HG03442 (cell line): ENCODE data around the gene ALDH4A1.
"Not testable (repeated sequence)": the region's sequence is repeated elsewhere in the genome, so short reads cannot be mapped to it uniquely, and the experiment has no call there.

Experiments
- ATAC-seq: cut with Tn5 transposase; IDR thresholded peaks from one replicate; pipeline ENCODE4 v1.9.1; 2021; ENCODE audit warnings: mild to moderate bottlenecking, moderate library complexity; ENCODE audit not compliant: unreplicated experiment

ALDH4A1 gene

DNA sequence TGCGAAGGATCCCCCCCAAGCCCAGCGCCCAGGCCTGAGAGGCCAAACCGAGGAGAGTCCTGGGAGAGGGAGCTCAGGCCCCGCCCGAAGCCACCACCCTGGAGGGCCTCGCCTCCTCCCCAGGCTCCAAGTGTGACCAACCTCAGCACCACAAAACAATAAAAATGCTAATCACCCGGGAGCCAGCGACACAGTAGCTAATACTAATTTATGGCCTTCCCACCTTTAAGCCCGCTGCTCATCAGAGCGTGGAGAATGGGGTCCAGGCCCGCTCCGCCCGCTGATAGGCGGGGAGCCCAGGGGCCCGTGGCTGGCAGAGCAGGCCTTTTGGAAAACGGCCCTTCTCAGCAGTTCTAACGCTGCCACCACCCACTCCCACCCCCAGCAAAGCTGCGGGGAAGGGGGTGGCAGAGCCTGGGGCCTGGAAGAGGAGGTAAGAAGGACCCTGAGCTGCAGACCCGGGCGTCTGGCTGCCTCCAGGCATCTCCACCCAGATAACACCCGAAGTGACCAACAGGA is 22.5 kb downstream of the ALDH4A1 start:
- ATAC-seq: no peak

DNA sequence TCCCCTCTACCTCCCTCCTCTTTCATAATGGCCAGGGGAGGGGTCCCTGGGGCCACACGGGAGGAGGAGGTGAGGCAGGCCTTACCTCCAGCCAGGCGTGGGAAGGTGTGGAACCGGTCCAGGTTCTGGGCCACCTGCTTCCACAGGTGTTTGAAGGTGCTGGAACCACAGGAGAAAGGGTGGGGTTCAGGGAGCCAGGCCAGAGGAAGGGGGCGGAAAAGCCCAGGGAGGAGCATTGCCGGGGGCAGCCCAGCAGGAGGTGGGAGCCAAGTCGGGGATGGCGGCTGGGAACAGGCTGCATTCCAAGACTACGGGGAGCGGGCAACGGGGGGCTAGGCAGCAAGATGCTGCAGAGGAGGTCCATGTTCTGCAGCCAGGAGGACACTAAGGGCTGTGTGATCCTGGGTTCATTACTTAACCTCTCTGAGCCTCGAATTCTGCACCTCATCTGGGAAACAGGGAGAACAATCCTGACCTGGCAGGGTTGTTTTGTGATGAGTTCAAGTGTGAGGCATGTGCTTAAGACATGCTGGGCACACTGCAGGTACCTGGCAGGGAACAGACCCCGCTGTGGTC is 23.1 kb downstream of the ALDH4A1 start:
- ATAC-seq: no peak

DNA sequence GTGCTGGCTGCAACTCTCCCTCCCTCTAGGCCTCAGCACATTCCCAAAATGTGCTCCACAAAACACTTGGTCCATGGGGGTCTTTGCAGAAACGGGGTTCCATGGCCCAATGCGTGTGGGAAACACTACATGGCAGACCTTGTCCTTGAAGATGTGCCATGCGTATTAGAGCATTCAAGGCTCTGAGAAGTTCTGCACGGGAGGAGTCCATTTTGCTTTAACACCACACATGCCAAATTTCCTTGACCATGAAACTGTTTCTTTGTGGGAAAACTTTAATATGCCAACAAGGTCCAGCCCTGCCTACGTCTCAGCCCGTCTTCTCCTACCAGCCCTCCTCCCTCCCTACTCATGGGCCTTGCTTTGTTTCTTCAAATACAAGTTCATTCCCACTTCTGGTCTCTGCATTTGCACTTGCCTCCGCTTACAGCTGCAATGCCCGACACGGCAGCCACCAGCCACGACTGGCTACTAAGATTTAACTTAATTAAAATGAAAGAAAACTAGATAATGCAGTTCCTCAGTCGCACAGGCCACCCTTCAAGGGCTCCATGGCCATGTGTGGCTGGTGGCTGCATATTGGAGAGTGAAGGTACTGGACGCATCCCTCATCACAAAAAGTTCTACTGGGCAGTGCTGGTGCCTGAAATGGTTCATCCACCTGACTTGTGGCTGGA is 23.7 kb downstream of the ALDH4A1 start:
- ATAC-seq: no peak

DNA sequence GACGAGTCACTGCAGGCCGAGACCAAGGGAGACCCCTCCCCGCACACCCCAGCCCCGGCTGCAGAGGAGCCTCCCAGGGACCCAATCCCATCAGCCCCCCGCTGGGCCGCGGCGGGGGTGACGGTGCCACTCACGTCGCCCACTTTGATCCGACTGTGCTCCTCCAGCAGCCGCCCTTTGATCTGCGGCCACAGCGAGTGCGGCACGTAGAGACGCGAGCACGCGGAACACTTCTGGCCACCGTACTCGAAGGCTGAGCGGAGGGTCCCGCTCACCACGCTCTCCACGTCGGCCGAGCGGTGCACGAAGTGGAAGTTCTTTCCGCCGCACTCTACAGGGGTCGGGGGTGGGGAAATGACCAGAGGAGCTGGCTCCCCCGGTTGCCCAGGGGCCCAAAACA is 25.1 kb downstream of the ALDH4A1 start:
- ATAC-seq: no peak

DNA sequence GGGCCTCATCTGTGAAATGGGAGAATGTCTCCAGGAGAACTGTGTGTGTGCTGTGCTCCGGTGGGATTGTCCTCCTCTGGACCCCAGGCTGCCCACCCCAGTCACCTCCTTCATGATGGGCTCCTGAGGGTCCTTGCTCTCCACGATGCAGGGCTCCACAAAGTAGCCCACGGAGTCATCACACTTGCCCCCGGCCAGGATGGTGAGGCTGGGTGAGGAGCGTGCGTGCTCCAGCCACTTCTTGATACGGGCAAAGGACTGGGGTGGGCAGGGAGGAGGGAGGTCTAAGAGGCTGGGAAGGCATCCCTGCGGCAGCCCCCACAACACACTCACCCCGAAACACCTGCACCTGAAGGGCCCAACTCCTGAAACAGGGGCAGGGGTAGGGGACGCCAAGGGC is 26.1 kb downstream of the ALDH4A1 start:
- no peak for ATAC-seq

DNA sequence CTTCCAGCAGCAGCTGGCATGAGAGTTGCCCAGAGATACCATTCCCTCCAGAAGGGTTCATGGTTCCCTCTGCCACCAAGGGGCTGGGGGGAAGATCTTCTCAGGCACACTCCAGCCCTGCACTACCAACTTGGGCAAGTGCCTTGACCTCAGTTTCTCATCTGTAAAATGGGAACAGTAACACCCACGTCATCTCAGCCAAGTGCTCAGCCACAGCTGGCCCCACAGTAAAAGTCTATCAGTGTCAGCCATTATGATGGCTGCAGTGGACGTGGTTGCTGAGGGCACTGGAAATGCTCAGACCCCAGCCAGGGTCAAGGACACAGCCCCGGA is 26.6 kb downstream of the ALDH4A1 start:
- ATAC-seq: no peak

DNA sequence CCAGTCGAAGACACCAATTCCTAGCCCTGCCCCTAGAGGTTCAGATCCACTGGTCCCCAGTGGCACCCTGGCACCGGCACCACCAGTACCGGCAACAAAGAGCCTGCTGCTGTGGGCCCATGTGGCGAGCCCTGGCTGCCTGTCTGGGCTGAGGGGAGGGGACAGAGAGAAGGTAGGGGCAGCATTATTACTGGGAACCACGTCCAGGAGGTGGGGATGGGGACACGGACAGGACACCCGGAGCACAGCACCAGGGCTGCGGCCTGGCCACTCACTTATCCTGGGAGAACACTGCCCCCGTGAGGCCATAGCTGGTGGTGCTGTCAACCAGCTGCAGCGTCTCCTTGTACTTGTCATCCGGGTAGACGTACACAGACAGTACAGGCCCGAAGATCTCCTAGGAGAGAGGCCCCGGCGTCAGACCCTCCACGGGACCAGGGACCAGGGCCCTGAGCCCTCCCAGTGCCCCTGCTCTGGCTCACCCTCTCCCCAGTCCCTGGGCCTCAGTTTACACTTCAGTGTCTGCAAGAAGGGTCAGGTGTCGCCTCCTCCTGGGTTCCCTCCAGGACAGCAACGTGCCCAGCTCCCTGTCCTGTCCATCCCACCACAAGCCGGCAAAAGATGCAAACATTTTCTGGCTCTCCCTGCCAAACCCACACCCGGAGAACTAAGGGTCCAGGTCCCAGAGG is 27.1 kb downstream of the ALDH4A1 start:
- ATAC-seq: no peak

DNA sequence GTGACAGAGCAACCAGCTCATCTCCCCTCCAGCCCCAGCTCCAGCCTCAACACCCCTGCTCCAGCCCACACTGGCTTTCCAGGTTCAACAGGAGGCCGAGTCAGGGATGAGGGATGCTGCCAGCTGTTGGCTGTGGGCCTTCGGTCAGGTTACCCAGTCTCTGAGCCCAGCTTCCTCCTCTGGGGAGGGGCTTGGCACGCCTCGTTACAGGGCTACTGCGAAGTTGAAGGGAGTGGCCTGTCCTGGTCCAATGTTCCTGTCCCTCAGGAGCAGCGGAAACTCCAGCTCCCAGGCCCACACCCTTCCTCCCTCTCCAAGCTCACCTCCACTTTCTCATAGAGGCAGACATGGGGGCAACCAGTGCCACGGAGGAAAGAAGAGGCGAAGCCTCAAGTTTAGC is 27.8 kb downstream of the ALDH4A1 start:
- ATAC-seq: no peak

DNA sequence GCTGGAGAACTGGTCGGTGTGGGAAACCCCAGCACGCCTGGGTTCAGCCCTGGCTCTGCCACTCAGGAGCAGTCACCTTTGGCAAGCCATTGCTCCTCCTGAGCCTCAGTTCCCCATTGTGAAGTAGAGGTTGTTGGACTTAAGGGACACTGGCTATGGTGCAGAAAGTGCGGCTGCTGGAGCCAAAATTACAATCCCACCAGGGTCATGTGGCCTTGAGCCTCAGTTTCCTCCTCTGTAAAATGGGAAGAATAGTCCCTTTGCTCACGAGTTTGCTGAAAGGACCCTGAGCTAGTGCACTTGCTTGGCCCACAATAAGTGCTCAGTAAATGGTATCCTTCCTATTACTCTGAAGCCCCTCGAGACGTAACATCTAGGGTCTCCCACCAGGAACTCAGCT is 28.3 kb downstream of the ALDH4A1 start:
- no peak for ATAC-seq

DNA sequence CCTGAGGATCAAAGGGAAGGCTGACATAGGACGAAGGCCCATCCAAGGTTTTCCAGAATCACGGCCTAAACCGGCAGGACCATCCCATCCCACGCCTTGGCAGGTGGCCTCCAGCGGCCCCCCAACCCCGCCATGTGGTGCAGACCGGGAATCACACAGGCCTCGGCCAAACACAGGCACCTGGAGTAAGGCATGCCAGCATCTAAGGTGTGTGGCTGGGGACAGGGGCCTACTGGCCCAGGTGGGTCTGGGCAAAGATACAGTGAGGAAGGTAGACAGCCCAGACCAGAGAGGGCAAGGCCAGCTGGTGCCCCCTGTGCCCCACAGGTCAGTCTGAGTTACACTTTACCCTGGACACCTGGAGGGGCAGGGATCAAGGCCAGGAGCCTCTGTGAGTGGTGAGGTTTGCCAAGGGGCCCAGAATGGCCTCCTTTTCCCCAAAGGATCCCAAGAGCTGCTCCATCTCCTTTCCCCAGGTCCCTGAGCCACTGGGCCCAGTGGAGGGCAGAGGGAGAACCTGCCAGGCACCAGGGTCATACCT is 30.2 kb downstream of the ALDH4A1 start:
- no peak for ATAC-seq

DNA sequence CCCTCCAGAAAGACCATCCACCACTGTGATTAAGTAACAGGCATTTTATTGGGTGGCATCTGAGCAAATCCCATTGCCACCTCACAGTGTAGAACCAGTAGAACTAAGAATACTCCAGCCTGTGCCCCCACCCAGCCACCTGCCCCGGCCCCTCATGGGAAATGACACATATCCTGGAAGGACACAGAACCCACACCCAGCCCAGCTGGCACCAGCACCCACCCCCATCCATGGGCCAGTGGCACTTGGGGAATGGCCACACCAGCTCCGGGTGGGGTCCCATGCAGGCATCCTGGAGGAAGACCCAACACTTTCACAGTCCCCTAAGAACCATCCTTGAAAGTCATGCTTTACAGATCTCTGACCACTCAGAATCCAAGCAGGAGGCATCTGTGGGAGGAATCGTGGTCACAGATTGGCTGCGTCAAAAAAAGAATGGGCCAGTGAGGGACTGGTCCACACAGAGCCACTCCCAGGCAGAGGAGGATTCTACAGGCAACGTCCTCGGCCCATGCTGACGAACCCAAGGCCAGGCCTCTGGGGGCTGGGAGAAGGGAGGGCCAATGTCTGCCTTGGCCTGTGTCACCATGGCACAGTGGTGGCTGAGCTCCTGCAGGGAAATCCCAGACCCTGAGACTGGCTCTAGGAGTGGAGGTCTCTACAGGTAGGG is 30.8 kb downstream of the ALDH4A1 start:
- ATAC-seq: no peak

DNA sequence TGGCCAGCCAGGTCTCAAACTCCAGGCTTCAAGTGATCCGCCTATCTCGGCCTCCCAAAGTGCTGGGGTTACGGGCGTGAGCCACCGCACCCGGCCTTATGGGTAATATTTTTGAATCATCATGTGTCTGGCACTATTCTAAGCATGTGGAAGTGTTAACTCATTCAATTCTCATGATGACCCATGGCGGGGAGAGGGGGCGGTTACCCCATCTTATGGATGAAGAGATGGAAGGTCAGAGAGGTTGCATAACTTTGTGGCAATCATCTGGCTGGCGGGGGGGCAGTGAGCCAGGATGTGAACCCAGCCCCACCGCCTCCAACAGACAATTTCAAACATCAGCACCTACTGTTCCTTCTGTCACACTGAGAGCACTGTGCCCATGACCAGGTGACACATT is 31.4 kb downstream of the ALDH4A1 start:
- ATAC-seq: no peak

DNA sequence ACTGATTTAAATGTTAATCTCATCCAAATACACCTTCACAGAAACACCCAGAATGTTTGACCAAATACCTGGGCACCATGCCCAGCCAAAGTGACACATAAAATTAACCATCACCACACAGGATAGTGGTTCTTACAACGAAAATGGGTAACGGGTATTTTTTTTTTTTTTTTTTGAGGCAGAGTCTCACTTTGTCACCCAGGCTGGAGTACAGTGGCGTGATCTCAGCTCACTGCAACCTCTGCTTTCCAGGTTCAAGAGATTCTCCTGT is 31.8 kb downstream of the ALDH4A1 start:
- not testable (repeated sequence) for ATAC-seq

DNA sequence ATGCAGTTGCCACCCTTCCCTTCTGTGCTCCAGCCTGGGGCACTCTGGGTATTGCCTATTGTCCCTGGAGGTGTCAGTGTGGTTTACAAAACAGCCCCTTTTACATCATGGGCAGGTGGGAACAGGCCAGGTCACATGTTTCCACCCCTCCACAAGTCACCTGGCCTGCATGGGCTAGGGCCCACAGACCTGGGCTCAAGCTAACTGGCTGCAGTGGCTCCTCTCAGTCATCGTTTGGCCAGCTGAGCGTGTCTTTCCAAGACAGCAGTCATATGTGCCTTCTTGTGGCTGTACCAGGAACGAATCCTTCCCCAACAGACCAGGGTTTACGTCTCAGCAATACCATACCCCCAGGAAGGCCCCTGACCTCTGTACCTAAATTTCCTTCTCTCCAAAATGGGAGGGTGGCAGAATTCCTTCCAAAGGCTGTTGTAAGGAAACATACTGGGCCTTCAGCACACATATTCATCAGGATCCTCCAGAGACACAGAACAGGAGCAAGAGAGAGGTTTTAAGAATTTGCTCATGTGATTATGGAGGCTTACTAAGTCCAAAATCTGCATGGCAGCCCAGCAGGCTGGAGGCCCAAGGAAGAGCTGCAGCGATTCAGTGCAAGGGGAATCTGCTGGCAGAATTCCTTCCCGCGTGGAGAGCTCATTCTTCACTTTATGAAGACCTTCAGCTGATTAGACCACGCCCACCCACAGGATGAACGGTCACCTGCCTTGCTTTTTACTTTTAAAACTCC is 32.3 kb downstream of the ALDH4A1 start:
- ATAC-seq: no peak

DNA sequence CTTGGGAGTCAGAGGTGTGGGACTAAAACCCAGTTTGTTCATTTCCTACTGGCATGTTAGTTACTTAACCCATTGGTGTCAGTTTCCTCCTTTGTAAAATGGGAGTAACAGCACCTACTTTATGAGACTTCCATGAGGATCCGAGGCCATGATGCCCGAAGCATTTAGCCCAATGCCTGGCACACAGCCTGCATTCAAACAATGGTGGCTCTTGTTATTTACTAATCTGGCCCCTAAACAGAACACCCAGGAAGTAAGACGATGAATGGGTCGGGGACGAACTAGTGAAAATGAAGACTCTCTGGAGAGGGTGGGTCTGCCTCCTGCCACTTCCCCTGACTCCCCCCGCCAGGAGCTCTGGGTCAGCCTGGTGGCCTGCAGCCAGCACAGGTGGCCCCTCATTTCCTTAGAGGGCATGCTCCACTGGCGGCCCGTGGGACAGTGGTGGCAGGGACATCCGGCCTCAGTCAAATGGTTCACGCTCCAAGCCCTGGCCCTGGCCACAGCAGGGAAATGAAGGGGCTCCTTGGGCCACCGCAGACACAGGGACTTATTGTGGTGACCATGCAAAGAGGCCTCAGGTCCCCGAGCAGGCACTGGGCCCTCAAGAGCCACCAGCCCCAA is 33.4 kb downstream of the ALDH4A1 start:
- no peak for ATAC-seq

DNA sequence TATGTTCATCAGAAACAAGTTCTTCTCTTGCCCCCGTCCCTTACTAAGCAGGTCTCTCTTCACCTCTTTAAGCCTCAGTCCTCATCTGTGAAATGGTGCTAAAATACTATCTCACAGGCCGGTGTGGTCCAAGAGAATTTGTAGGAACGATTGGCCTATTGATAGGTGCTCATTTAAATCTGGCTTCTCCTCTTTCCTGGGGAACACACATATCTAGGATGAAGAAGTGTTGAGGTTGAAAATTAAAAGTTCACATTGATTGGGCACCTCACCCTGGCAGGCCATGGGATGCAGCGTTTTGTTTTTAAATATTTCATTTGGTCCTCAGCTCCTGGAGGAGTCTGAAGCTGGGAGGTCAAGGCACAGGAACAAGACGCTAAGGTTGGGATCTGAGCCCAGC is 34.0 kb downstream of the ALDH4A1 start:
- no peak for ATAC-seq

DNA sequence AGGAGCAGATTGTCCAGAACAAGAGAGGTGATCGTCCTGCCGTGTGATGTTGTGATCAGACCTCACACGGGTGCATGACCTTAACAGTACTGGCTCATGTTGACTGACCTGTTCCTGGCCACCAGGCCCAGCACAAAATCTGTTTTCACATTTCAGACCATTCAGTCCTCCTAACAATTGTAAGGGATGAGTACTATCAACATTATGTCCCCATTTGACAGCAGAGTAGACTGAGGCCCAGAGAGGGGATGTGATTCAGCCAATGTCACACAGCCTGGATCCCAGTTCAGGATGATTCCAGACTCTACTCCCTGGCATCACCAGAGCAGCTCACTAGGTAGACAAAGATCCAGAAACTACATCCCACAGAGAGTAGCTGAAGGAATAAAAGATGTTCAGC is 35.5 kb downstream of the ALDH4A1 start:
- no peak for ATAC-seq

DNA sequence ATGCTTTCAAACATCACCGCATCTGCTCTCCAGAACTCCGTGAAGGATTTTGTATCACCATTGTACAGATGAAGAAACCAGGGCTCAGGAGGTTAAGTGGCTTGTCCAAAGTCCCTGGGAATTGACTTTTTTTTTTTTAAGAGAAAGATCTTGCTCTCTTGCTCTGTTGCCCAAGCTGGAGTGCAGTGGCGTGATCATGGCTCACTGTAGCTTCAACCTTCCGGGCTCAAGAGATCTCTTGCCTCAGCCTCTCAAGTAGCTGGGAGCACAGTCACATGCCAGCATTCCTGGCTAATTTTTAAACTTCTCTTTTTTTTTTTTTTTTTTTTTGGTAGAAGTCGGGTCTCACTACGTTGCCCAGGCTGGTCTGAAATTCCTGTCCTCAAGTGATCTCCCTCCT is 36.0 kb downstream of the ALDH4A1 start:
- ATAC-seq: no peak

DNA sequence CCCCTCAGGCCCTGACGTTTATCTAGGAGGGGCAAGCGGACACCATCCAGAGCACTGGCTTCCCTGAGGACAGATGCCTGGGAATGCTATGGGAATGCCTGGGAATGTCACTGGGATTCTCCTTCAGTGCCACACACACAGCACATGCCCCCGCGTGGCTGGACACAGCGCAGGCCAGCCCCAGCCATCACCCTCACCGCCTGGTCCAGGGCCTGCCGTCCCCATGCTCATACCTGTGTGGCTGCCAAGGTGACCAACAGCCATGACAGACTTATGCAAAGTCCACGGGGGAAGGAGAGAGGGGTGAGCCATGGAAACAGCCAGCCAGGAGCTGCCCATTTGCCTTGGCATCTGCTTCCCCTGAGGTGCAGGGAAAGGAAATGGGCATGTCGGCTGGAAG is 37.2 kb downstream of the ALDH4A1 start:
- ATAC-seq: no peak

DNA sequence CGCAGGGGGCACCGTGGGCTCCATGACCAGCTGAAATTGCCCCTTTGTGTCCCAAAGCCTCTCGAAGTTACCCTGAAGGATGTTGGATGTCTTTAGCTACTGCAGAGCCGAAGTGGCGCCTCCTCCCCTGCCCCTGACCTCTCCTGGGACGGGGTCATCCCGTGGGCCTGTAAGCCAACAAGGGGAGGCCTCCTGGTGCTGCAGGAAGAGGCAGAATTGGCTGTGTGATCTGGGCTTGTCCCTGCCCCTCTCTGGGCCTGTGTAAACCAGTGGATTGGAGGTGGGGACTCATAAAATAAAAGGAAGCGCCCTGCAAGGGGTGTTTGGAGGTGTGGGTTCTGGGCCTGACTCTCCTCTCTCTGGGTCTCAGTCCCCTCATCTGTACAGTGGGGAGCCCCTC is 40.8 kb downstream of the ALDH4A1 start:
- ATAC-seq: no peak

DNA sequence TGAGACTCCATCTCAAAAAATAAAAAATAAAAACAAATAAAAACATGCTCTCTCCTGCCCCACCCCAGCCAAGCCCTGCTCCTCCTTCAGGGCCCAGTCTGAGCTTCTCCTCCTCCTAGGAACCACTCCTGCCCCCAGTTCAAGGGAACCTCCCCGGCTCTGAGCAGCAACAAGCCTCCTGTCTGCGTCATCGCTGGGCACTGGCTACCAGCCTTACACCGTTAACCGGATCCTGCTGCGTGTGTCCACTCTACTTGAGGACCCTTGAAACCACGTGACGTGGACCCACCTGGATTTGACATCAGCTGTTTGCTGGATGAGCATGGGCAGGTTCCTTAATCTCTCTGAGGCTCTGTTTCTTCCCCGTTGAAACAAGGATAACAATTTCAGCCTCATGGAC is 41.3 kb downstream of the ALDH4A1 start:
- ATAC-seq: no peak
